Thoracic aorta (tissue), 2 donors: ENCODE results near the gene PLPPR4. TPM values are rescaled to one million over a fixed set of nuclear protein-coding genes. Genes with fewer than 3 reads are reported as not detected.

Experiments used
- ATAC-seq: fragments of 150-250 bp; one replicate; pipeline ENCODE4 v1.8.0; 2017; ENCODE audit warnings: low read depth; ENCODE audit not compliant: insufficient number of reproducible peaks, low FRiP score
- DNase-seq: peaks from one replicate; pipeline ENCODE4 v3.0.0-alpha.2; 2020; ENCODE audit warnings: low spot score
- H3K27ac ChIP-seq, 2 donors: fragments of 200-600 bp; sonication (generic); 1 replicate in 1 of 2; 2 replicates in 1 of 2; pipeline ENCODE4 v1.5.1; 2016; ENCODE audit warnings: mild to moderate bottlenecking in 2 of 2, moderate library complexity in 2 of 2
- H3K27me3 ChIP-seq: fragments of 200-600 bp; sonication (generic); replicated peaks from 2 replicates; pipeline ENCODE4 v1.6.0; 2016; ENCODE audit warnings: mild to moderate bottlenecking; ENCODE audit not compliant: insufficient read depth
- H3K36me3 ChIP-seq: fragments of 200-600 bp; sonication (generic); one replicate; pipeline ENCODE4 v1.5.1; 2016
- H3K4me1 ChIP-seq, 2 donors: fragments of 200-600 bp; sonication (generic); 1 replicate in 1 of 2; 2 replicates in 1 of 2; pipeline versions ENCODE4 v1.5.1 to v1.6.0; 2016; ENCODE audit warnings: low read depth in 2 of 2, mild to moderate bottlenecking in 1 of 2; ENCODE audit not compliant: control insufficient read depth in 1 of 2
- H3K4me3 ChIP-seq: fragments of 200-600 bp; sonication (generic); 2 replicates; pipeline ENCODE4 v1.5.1; 2016; ENCODE audit warnings: mild to moderate bottlenecking
- H3K9me3 ChIP-seq: fragments of 200-600 bp; sonication (generic); 2 replicates; pipeline ENCODE4 v1.5.1; 2016
- CTCF ChIP-seq: fragments of 200-600 bp; sonication (generic); IDR thresholded peaks from one replicate; pipeline ENCODE4 v1.5.1; 2019; ENCODE audit warnings: antibody characterized with exemption
- total RNA-seq, 2 donors: library from RNA; depleted of rRNA; stranded (reverse); fragments of >200 nt; gene quantifications; one replicate each; pipeline versions ENCODE4 v1.1.0 to v1.2.3, GENCODE V29; 2016

PLPPR4 gene
- total RNA-seq, 2 donors from 2014 or later, result 0.28 to 1.2 TPM

GRCh38 chr1:99297923-99298322, 33.6 kb downstream of the PLPPR4 start:
- no peak for ATAC-seq
- Histone ChIP-seq H3K27me3 (no peaks in the 10 kb centered on the region), H3K9me3 (no peaks in the 10 kb centered on the region), H3K27ac (no peak overlapping the region), H3K4me3 (no peak overlapping the region), H3K4me1 (peaks cover 0 to under 1% of the 10 kb centered on the region in 2 donors), H3K36me3 (no peaks in the 10 kb centered on the region)
- TF ChIP-seq CTCF, result no peak
- no peak for DNase-seq

- Histone ChIP-seq H3K36me3 (no peaks in the 10 kb centered on the region), H3K27ac (no peak overlapping the region), H3K9me3 (no peaks in the 10 kb centered on the region), H3K27me3 (no peaks in the 10 kb centered on the region), H3K4me1 (no peaks in the 10 kb centered on the region), H3K4me3 (no peak overlapping the region)
- DNase-seq, result no peak
- TF ChIP-seq CTCF, result no peak
- ATAC-seq, result no peak
Observed at GRCh38 chr1:99304725-99305282, 40.5 kb downstream of the PLPPR4 start.

- H3K27me3 ChIP-seq, result no peaks in the 10 kb centered on the region
- DNase-seq (no peak), ATAC-seq (no peak)
- no peak for TF ChIP-seq CTCF
- no peaks in the 10 kb centered on the region for H3K4me1 ChIP-seq
- no peaks in the 10 kb centered on the region for H3K9me3 ChIP-seq
- H3K4me3 ChIP-seq, result no peak overlapping the region
- H3K36me3 ChIP-seq, result no peaks in the 10 kb centered on the region
- no peak overlapping the region for H3K27ac ChIP-seq
Observed at GRCh38 chr1:99305626-99306025, 41.3 kb downstream of the PLPPR4 start.

- H3K9me3 ChIP-seq, result no peaks in the 10 kb centered on the region
- H3K36me3 ChIP-seq, result no peaks in the 10 kb centered on the region
- no peak overlapping the region for H3K27ac ChIP-seq
- H3K4me3 ChIP-seq, result no peak overlapping the region
- no peak for TF ChIP-seq CTCF
- no peaks in the 10 kb centered on the region for H3K4me1 ChIP-seq
- no peaks in the 10 kb centered on the region for H3K27me3 ChIP-seq
- no peak for ATAC-seq
- no peak for DNase-seq
Observed at GRCh38 chr1:99306056-99306455, 41.8 kb downstream of the PLPPR4 start.

GRCh38 chr1:99306644-99307043, 42.4 kb downstream of the PLPPR4 start:
- TF ChIP-seq CTCF, result no peak
- no peaks in the 10 kb centered on the region for H3K36me3 ChIP-seq

More at GRCh38 chr1:99306644-99307043, 42.4 kb downstream of the PLPPR4 start:
- no peaks in the 10 kb centered on the region for H3K4me1 ChIP-seq
- no peak overlapping the region for H3K4me3 ChIP-seq
- H3K27ac ChIP-seq, result no peak overlapping the region
- ATAC-seq (no peak), DNase-seq (no peak)
- no peaks in the 10 kb centered on the region for H3K9me3 ChIP-seq
- H3K27me3 ChIP-seq, result no peaks in the 10 kb centered on the region
